ENCODE results near the gene GP1BB.

DNA sequence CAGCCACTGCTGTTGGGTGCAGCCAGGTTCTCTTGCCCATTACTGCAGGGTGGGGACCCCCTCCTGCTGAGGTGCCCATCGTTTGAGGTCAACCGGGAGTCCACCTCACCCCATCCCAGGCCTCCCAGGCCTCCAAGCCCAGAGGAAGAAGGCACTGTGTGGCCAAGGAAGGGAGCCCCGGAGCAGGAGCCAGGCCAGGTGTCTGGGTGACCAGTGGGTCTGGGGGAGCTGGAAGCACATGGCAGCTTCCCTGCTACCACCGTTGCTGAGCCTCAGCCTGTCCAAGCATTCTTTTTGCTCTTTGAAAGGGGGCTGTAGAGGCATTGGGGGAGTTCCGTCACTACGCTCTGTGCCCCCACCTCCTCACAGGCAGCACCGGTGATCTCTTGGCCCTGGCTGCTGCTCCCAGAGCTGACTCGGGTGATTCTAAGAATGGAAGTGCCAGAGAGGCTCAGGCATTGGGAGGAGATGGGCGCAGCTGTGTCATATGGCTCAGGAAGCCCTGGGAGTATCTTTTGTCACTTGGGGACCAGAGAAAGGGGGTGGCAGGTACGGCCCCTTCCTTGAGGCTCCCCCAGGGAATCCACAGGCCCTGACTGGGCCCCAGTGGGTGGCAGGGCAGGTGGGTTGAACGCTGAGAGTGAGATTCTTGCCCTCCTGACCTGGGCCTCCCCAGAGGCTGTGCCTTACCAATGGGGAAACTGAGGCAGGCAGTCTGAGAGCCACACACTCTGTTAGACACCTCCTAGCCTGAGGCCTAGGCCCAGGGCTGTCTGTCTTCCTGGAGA lies 7.1 kb upstream of the GP1BB start:
- TF ChIP-seq, protein P1, sequence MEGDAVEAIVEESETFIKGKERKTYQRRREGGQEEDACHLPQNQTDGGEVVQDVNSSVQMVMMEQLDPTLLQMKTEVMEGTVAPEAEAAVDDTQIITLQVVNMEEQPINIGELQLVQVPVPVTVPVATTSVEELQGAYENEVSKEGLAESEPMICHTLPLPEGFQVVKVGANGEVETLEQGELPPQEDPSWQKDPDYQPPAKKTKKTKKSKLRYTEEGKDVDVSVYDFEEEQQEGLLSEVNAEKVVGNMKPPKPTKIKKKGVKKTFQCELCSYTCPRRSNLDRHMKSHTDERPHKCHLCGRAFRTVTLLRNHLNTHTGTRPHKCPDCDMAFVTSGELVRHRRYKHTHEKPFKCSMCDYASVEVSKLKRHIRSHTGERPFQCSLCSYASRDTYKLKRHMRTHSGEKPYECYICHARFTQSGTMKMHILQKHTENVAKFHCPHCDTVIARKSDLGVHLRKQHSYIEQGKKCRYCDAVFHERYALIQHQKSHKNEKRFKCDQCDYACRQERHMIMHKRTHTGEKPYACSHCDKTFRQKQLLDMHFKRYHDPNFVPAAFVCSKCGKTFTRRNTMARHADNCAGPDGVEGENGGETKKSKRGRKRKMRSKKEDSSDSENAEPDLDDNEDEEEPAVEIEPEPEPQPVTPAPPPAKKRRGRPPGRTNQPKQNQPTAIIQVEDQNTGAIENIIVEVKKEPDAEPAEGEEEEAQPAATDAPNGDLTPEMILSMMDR (conservative IDR thresholded peaks at IDR 0.05; ENCODE audit: low read length) = no peak
- TF ChIP-seq EZH2phosphoT487 (IDR thresholded peaks at IDR 0.05; ENCODE audit: borderline replicate concordance) = no peak
